Adrenal gland (tissue), 5 donors: Measurements from ENCODE around the gene XPR1.

Source experiments
- CTCF ChIP-seq, 6 experiments: fragments of 450-650 bp in 4 of 6; fragments of 200-600 bp in 2 of 6; sonication (generic) in 1 of 6; IDR thresholded peaks; 1 replicate in 5 of 6; 2 replicates in 1 of 6; pipeline versions ENCODE4 v1.5.1 to v1.8.0; 2016 to 2021; ENCODE audit warnings: antibody characterized with exemption in 6 of 6, mild to moderate bottlenecking in 2 of 6, moderate library complexity in 1 of 6
- POLR2A ChIP-seq, 2 donors: fragments of 450-650 bp; IDR thresholded peaks; one replicate each; pipeline ENCODE4 v1.6.1; 2017; ENCODE audit warnings: antibody characterized with exemption in 2 of 2, mild to moderate bottlenecking in 2 of 2, moderate library complexity in 1 of 2
- donor health status: DM: no; HTN: no; CAD: no.

- no peak for TF ChIP-seq CTCF (IDR thresholded peaks at IDR 0.05)
- TF ChIP-seq POLR2A (IDR thresholded peaks at IDR 0.05): no peak
Measured at GRCh38 chr1:180927348-180927747, 295.5 kb downstream of the XPR1 start.
